HG03442 (cell line): ENCODE results near the gene NLRP3.
A peak's percentile ranks its signal among the peaks of the same experiment; 100 is the strongest.
"Not testable (repeated sequence)": the region's sequence is repeated elsewhere in the genome, so short reads cannot be mapped to it uniquely, and the experiment has no call there.

Source experiments
- ATAC-seq: cut with Tn5 transposase; IDR thresholded peaks from one replicate; pipeline ENCODE4 v1.9.1; 2021; ENCODE audit warnings: mild to moderate bottlenecking, moderate library complexity; ENCODE audit not compliant: unreplicated experiment

The NLRP3 gene

DNA sequence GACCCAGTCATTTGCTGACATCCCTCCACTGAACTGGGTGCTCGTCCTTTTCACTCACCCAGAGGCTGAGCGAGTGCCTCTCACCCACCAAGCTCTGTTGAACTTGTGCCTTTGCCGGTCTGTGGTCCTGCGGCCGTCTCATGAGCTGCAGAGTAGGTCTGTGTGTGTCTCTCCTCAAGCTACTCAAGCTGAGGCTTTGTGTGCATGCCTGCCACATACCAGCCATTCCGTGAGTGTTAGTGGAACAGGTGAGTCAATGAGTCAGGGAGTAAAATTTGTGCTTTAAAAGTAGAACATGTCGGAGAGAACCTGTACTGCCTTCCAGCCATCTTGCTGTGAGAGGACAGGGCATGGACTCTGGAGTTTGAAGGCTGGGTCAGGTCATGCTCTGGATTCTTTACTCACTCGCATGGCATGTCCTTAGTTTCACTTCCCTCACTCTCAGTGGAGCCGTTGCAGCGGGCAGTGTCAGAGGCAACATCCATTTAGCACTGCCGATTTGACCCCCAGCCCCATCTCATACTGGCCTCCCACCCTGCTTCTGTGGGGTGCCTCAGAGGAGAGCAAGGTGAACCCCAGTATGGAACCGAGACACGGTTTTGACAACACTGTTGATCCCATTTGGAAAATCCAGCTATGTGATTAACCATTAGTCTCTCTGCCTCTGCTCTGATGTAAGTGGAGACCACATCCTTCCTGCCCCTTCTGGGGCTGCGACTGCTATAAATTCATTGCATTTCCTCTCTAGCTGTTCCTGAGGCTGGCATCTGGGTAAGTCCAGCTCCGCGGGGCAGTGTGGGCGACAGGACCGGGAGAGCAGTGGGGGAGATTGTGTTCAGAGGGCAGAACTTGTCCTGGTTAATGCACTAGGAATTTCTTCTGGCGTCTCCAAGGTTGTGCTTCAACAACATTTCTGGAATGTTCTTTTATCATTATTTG lies at the start of gene NLRP3:
Gene NLRP3, plus strand, starts transcription at position 751 of the 939 bp plus-strand sequence. CDS start 2,628 bp downstream, outside the sequence.
- peak; percentile 51 for ATAC-seq

DNA sequence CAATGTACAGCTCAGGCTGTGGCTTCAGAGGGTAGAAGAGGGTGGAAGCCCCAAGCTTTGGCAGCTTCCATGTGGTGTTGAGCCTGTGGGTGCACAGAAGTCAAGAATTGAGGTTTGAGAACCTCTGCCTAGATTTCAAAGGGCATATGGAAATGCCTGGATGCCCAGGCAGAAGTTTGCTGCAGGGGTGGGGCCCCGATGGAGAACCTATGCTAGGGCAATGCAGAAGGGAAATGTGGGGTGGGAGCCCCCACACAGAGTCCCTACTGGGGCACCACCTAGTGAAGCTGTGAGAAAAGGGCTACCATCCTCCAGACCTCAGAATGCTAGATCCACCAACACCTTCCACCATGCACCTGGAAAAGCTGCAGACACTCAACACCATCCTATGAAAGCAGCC lies 49.6 kb upstream of the NLRP3 start:
- not testable (repeated sequence) for ATAC-seq

DNA sequence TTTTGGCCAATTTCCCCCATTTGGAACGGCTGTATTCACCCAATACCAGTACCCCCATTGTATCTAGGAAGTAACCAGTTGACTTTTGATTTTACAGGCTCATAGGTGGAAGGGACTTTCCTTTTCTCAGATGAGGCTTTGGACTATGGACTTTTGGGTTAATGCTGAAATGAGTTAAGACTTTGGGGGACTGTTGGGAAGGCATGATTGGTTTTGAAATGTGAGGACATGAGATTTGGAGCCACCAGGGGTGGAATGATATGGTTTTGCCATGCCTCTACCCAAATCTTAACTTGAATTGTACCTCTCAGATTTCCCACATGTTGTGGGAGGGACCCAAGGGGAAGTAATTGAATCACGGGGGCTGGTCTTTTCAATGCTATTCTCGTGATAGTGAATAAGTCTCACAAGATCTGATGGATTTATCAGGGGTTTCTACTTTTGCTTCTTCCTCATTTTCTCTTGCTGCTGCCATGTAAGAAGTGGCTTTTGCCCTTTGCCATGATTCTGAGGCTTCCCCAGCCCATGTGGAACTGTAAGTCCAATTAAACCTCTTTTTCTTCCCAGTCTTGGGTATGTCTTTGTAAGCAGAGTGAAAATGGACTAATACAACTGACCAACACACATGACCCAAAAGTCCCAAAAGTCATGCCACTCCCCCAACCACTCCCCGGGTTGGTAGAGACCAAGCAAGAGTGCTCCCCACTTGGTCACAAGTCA lies 48.9 kb upstream of the NLRP3 start:
- ATAC-seq, result no peak

DNA sequence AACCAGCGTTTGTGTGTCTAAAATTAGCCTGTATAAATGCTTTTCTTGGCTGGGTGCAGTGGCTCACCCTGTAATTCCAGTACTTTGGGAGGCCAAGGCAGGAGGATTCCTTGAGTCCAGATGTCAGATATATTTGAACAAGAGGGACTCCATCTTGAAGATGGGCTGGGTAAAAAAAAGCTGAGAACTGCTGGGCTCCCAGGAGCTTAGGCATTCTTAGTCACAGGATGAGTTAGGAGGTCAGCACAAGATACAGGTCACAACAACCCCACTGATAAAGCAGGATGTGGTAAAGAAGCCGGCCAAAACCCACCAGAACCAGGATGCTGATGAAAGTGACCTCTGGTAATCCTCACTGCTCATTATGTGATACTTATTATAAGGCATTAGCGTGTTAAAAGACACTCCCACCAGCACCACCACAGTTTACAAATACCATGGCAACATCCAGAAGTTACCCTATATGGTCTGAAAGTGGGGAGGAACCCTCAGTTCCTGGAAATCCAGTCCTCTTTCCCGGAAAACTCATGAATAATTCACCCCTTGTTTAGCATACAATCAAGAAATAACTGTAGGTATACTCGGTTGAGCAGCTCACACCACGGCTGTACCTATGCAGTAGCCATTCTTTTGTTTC lies 48.1 kb upstream of the NLRP3 start:
- no peak for ATAC-seq

DNA sequence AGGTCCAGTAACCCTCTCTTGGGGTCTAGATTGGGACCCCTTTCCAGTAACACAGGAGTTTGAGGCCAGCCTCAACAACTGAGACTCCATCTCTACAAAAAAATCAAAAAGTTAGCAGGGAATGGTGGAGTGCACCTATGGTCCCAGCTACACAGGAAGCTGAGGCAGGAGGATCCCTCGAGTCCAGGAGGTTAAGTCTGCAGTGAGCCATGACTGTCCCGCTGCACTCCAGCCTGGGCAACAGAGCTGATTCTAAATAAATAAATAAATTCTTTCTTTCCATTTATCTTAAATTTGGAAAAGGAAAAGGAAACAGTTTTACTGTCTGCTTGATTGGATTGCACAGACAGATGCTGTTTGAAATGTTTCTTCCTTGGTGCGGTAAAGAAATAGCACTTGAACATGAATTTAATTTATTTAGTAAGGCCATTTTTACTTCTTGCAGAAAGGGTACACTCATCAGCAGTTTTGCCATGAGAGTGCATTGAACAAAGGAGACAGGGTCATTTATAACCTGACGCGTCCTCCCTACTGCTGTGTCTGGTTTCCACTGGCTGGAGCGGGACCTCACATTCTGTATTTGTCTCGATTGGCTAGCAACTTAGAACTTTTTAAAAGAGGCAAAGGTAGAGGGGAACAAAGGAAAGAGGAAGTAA lies 47.4 kb upstream of the NLRP3 start:
- ATAC-seq, result no peak

DNA sequence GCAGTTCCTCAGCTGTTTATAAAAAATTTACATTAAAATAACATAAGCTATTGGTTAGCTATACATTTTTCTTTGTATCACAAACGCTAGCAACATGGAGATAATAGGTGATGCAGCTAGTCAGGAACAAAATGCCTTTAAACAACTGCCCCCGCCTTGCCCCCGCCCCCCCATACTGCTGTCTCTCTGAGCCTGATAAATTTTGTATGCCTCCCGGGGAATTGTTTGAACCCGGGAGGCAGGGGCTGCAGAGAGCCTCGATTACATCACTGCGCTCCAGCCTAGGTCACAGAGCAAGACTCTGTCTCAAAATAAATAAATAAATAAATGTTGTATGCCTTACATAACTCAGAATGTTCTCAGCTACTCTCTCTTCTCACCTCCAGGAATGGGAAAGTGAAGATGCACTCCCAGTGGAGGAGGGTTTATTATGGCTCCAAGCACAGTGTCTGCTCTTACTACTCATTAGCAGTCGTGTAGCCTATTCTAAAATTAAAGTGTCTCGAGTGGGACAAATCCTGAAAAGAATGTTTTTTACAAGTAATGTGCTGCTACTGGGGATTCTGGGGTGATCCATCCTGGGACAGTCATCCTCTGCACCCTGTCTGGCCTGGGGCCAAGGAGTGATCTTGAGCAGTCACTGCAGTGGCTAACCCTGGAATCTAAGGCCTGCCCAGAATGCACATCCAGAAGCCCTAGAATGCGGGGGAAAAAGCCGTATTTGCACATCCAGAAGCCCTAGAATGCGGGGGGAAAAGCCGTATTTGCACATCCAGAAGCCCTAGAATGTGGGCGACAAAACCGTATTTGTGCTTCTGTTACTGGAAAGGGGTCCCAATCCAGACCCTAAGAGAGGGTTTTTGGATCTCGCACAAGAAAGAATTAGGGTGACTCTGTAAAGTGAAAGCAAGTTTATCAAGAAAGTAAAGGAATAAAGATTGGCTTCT lies 44.9 kb upstream of the NLRP3 start:
- no peak for ATAC-seq

DNA sequence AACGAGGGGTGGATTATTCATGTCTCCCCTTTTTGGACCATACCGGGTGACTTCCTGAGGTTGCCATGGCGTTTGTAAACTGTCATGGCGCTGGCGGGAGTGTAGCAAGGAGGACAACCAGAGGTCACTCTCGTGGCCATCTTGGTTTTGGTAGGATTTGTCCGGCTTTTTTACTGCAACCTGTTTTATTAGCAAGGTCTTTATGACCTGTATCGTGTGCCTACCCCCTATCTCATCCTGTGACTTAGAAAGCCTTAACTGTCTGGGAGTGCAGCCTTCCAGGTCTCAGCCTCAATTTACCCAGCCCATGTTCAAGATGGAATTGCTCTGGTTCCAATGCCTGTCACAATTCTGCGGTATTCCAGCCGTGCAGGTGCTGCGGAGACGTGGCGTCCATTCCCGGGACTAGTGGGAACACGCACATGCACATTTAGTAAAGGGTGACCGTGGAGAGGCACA lies 44.1 kb upstream of the NLRP3 start:
- ATAC-seq, result no peak

DNA sequence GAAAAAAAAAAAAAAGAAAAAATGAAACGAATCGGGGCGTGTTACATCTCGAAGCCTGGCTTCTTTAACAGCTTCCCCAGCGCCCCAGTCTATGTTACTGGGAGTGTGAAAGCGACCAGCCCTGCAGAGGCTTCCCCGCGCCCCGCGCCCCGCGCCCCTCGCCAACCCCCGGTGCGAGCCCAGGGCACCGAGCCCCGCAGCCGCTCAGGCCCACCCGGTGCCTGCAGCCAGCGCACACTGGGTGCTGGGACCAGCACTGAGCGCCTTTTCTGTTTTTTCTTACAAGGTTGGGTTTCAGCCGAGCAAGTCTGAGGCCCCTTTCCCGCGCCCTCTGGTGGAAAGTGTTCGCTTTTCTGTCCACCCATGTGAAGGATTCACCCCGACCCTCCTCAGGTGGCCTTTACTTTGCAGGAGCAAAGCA lies 42.2 kb upstream of the NLRP3 start:
- ATAC-seq, result peak; percentile 72

DNA sequence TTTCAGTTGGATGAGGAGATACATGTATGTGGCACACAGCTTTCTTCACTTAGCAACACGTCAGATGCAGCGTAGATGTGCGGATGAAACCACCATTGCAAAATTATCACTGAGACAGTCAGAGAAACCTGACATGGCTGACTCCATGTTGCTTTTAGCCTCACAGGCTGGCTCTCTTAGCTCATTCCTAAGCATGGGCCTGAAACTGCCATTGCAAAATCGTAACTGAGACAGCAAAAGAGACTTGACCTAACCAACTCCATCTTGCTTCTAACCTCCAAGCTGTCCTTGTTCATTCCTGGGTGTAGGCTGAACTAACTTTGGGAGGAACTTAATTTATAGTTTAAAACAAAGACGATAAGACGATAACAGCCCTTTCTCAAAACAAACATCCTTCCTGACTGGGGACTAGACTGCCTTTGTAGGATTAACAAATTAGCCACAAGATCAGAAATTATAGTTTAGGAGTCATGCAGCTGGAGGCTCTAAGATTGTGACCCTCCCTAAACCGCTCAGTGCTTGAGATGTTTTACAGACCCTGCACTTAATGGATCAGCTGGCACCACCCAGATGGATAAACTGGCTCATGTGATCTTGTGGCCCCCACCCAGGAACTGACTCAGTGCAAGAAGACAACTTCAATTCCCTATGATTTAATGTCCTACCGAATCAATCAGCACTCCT lies 41.2 kb upstream of the NLRP3 start:
- not testable (repeated sequence) for ATAC-seq

DNA sequence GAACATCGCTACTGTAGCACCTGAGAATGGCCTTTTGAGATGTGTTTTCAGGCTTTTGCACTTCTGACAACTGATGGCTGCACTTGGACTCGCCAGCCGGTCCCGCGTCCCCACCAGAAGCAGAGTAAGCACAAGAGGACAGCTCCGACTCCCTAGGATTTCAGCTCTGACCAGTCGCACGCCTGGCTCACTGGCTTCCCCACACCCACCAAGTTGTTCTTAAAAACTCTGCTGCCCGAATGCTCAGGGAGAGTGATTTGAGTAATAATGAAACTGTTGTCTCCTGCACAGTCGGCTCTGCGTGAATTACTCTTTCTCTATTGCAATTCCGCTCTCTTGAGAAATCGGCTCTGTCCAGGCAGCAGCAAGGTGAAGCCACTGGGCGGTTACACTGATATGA lies 40.2 kb upstream of the NLRP3 start:
- no peak for ATAC-seq

DNA sequence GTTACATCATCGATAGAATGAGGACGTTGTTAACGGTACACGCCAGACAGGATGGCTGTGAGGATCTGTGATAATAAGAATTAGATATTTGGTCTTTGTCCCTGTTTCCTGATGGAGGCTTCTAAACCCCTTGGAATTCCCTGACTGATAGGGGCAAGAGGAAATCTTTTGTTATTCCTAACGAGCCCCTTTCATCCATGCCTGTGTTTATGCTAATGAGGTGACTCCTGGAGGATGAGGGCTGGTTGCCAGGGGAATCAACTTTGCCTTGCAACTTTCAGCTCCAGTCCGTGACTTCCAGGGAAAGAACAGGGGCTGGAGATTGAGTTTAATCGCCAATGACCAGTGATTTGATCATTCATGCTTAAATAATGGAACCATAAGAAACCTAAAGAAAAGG lies 39.3 kb upstream of the NLRP3 start:
- ATAC-seq, result no peak

DNA sequence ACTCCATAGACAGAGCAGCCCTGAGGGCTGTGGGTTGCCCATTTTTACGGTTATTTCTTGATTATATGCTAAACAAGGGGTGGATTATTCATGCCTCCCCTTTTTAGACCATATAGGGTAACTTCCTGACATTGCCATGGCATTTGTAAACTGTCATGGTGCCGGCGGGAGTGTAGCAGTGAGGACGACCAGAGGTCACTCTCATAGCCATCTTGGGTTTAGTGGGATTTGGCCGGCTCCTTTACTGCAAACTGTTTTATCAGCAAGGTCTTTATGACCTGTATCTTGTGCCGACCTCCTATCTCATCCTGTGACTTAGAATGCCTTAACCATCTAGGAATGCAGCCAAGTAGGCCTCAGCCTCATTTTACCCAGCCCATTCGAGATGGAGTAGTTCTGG lies 38.3 kb upstream of the NLRP3 start:
- not testable (repeated sequence) for ATAC-seq

DNA sequence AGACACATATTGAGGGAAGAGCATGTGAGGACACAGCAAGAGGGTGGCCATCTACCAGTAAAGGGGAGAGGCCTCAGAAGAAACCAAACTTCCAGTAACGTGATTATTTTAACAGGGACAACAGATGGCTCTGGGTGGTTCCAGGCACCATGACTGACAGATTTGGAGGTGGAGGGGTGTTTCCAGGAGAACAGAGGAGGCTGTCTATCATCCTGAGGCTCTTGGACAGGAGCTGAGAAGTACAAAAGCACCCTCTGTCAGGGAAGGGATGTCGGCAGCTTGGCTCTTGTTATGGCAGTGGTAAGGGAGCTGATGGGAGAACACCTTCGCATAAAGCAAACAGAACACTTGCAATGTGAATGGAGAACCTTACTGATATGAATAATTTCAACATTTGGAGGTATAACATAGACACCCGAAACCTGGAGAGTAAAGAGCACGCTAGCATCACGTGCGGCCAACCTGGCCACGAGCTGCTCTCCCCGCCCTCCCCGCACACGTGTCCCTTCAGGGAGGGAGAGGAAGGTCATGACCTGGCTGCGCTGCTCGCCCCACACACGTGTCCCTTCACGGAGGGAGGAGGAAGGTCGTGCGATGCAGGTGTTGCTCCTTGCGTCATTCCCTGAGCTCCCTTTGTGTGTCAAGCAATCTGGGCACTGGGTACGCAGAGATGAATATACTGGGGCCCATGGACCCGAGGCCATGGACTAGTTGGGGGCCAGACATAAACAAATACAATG lies 37.5 kb upstream of the NLRP3 start:
- no peak for ATAC-seq

DNA sequence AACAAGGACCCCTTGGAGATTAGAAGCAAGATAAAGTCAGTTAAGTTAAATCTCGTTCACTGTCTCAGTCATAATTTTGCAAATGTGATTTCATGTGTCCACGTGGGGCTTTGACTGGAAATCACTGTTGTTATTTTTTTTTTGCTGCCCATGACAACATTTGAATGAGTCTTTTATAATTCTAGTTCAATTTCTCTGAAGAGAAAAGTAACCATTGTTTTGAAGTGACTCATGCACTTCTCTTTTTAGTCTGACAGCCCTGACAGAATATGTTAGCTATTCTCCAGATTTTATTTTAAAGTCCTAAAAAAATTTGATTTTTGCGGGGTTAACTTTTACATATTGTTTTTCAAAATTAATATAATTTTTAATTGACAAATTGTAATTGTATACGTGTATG lies 30.7 kb upstream of the NLRP3 start:
- no peak for ATAC-seq

DNA sequence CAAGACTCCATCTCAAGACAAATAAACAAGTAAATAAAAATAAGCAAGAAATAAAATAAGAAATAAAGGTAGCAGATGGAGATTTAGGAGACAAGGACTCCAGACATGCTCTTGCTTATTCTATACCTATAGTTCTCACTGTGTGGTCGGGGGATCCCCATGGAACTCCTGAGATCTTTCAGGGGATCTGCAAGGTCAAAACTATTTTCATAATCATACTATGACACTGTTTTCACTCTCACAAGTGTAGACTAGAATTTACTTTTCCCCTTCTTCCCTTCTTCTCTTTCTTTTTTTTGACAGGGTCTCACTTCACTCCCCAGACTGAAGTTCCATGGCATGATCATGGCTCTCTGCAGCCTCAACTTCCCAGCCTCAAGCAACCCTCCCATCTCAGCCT lies 29.8 kb upstream of the NLRP3 start:
- ATAC-seq, result peak; percentile 31

DNA sequence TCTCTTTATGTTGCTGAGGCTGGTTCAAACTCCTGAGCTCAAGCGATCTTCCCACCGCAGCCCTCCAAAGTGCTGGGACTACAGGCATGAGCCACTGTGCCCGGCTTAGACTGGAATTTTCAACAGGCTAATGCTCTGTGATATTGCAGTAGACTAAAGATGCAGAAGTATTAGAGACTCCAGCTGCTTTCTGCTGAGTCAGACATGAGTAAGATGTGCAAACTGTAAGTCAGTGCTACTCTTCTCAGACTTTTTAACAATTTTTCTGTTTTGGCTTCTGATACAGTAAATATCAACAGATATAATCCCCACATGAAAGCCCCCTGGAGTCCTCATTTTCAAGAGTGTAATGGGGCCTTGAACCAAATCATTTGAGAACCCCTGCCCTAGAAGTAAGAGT lies 29.3 kb upstream of the NLRP3 start:
- no peak for ATAC-seq

DNA sequence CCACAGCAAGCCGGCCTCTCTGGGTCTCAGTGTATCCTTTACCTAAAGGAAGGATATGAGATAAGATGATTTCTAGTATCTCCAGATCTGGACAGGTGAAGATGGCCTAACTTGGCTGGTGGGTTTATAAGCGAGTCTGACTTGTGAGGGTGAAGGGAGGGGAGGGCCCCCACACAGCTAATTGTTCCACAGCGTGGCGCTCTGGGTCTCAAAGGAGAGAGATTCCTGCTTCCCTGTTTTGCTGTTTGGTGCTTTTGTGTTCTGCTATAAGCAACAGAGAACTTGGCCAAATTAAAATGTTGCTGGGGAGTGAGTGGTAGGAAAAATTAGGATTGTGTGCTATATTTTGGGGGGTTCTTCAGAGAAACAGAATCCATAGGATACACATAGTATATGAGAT lies 28.9 kb upstream of the NLRP3 start:
- no peak for ATAC-seq

DNA sequence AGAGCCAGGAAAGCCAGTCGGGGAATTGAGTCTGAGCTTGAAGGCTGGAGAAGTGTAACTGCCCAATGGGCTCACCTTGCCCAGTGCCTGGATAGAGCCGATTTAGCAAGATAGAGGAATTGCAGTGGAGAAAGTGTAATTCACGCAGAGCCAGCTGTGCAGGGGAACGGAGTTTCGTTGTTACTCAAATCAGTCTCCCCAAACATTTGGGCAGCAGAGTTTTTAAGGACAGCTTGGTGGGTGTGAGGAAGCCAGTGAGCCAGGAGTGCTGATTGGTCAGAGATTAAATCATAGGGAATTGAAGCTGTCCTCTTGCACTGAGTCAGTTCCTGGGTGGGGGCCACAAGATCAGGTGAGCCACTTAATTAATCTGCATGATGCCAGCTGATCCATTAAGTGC lies 28.4 kb upstream of the NLRP3 start:
- no peak for ATAC-seq
